SK-N-SH treated with all-trans-retinoic acid at 6 μM for 48 hours (cell line): ENCODE results near the gene ESRP2.

Experiments used
- ATAC-seq: fragments of 200-7000 bp; cut with Tn5 transposase; 3 replicates; pipeline ENCODE4 v1.9.1; 2020; ENCODE audit warnings: mild to moderate bottlenecking, moderate library complexity
- CREB5 ChIP-seq: fragments of 250-450 bp; sonication (Bioruptor Pico); IDR thresholded peaks from 2 replicates; pipeline ENCODE4 v1.5.1; 2020; ENCODE audit warnings: low read depth, mild to moderate bottlenecking, moderate library complexity
- CSDC2 ChIP-seq: fragments of 250-450 bp; sonication (Bioruptor Pico); IDR thresholded peaks from 2 replicates; pipeline ENCODE4 v1.5.0; 2020; ENCODE audit warnings: mild to moderate bottlenecking, moderate library complexity
- ESRRG ChIP-seq: fragments of 250-450 bp; sonication (Bioruptor Pico); IDR thresholded peaks from 2 replicates; pipeline ENCODE4 v1.6.1; 2021; ENCODE audit warnings: mild to moderate bottlenecking
- GLIS3 ChIP-seq: fragments of 250-450 bp; sonication (Bioruptor Pico); IDR thresholded peaks from 2 replicates; pipeline ENCODE4 v1.5.0; 2020; ENCODE audit warnings: mild to moderate bottlenecking, moderate library complexity
- ISL1 ChIP-seq: fragments of 250-450 bp; sonication (Bioruptor Pico); IDR thresholded peaks from 2 replicates; pipeline ENCODE4 v2.1.2; 2022; ENCODE audit warnings: mild to moderate bottlenecking, moderate library complexity
- OSR1 ChIP-seq: fragments of 250-450 bp; sonication (Bioruptor Pico); IDR thresholded peaks from 2 replicates; pipeline ENCODE4 v1.8.0; 2022; ENCODE audit warnings: moderate library complexity, mild to moderate bottlenecking, inconsistent platforms
- PATZ1 ChIP-seq: fragments of 250-450 bp; sonication (Bioruptor Pico); IDR thresholded peaks from 2 replicates; pipeline ENCODE4 v1.8.0; 2020; ENCODE audit warnings: mild to moderate bottlenecking, moderate library complexity, borderline replicate concordance
- POU6F1 ChIP-seq: fragments of 250-450 bp; sonication (Bioruptor Pico); IDR thresholded peaks from 2 replicates; pipeline ENCODE4 v1.8.0; 2021; ENCODE audit warnings: low read depth, mild to moderate bottlenecking, moderate library complexity, borderline replicate concordance
- PPARA ChIP-seq: fragments of 250-450 bp; sonication (Bioruptor Pico); IDR thresholded peaks from 2 replicates; pipeline ENCODE4 v1.5.0; 2020; ENCODE audit warnings: mild to moderate bottlenecking, borderline replicate concordance
- RARB ChIP-seq: fragments of 250-450 bp; sonication (Bioruptor Pico); IDR thresholded peaks from 2 replicates; pipeline ENCODE4 v1.8.0; 2021; ENCODE audit warnings: mild to moderate bottlenecking, moderate library complexity
- TCF4 ChIP-seq: fragments of 250-450 bp; sonication (Bioruptor Pico); IDR thresholded peaks from 2 replicates; pipeline ENCODE4 v1.8.0; 2021; ENCODE audit warnings: mild to moderate bottlenecking, moderate library complexity, borderline replicate concordance
- TOX ChIP-seq: fragments of 250-450 bp; sonication (Bioruptor Pico); IDR thresholded peaks from 2 replicates; pipeline ENCODE4 v1.8.0; 2021; ENCODE audit warnings: mild to moderate bottlenecking, moderate library complexity, borderline replicate concordance
- TSHZ2 ChIP-seq: fragments of 250-450 bp; sonication (Bioruptor Pico); IDR thresholded peaks from 2 replicates; pipeline ENCODE4 v1.5.0; 2020; ENCODE audit warnings: mild to moderate bottlenecking, moderate library complexity
- ZC3H10 ChIP-seq: fragments of 250-450 bp; sonication (Bioruptor Pico); IDR thresholded peaks from 2 replicates; pipeline ENCODE4 v1.5.1; 2021; ENCODE audit warnings: mild to moderate bottlenecking, moderate library complexity
- ZFP3 ChIP-seq: fragments of 250-450 bp; sonication (Bioruptor Pico); IDR thresholded peaks from 2 replicates; pipeline ENCODE4 v1.5.0; 2020; ENCODE audit warnings: mild to moderate bottlenecking, moderate library complexity
- ZFP30 ChIP-seq: fragments of 450-650 bp; formaldehyde crosslinking; IDR thresholded peaks from 2 replicates; pipeline ENCODE4 v1.5.0; 2022; ENCODE audit warnings: mild to moderate bottlenecking, moderate library complexity
- ZNF565 ChIP-seq: fragments of 450-650 bp; formaldehyde crosslinking; conservative IDR thresholded peaks from 2 replicates; pipeline ENCODE4 v1.5.0; 2020; ENCODE audit warnings: low read depth, mild to moderate bottlenecking, moderate library complexity
- ZNF70 ChIP-seq: fragments of 450-650 bp; formaldehyde crosslinking; IDR thresholded peaks from 2 replicates; pipeline ENCODE4 v1.5.0; 2020; ENCODE audit warnings: mild to moderate bottlenecking, moderate library complexity
- ZNF8 ChIP-seq: fragments of 450-650 bp; formaldehyde crosslinking; IDR thresholded peaks from 2 replicates; pipeline ENCODE4 v1.5.0; 2020; ENCODE audit warnings: mild to moderate bottlenecking, moderate library complexity

ESRP2 gene

GRCh38 chr16:68247400-68247799 is 11.5 kb upstream of the ESRP2 start:
- ATAC-seq: no peak
- no peak for TF ChIP-seq ESRRG (CRISPR knock-in tag)
- TF ChIP-seq ZFP30: no peak
- TF ChIP-seq POU6F1 (CRISPR knock-in tag): no peak
- TF ChIP-seq GLIS3 (CRISPR knock-in tag): no peak
- TF ChIP-seq TSHZ2 (CRISPR knock-in tag): no peak
- no peak for TF ChIP-seq ZNF70 (CRISPR knock-in tag)
- TF ChIP-seq ZFP3 (CRISPR knock-in tag): no peak
- TF ChIP-seq ISL1 (CRISPR knock-in tag): no peak
- TF ChIP-seq ZNF565: no peak
- no peak for TF ChIP-seq OSR1 (CRISPR knock-in tag)
- no peak for TF ChIP-seq TOX (CRISPR knock-in tag)
- no peak for TF ChIP-seq PATZ1
- TF ChIP-seq ZC3H10 (CRISPR knock-in tag): no peak
- no peak for TF ChIP-seq RARB
- TF ChIP-seq PPARA (CRISPR knock-in tag): no peak
- no peak for TF ChIP-seq CSDC2 (CRISPR knock-in tag)
- no peak for TF ChIP-seq CREB5 (CRISPR knock-in tag)
- no peak for TF ChIP-seq ZNF8 (CRISPR knock-in tag)
- no peak for TF ChIP-seq TCF4 (CRISPR knock-in tag)

GRCh38 chr16:68246666-68247065 is 10.7 kb upstream of the ESRP2 start:
- TF ChIP-seq RARB: no peak
- no peak for ATAC-seq

GRCh38 chr16:68246121-68246520 is 10.2 kb upstream of the ESRP2 start:
- no peak for ATAC-seq
- TF ChIP-seq TCF4 (CRISPR knock-in tag) (no peak), GLIS3 (CRISPR knock-in tag) (no peak), ZC3H10 (CRISPR knock-in tag) (no peak), ZFP3 (CRISPR knock-in tag) (no peak), ZNF70 (CRISPR knock-in tag) (no peak), CREB5 (CRISPR knock-in tag) (no peak), POU6F1 (CRISPR knock-in tag) (no peak)
